ENCODE results near the gene CAVIN4.

CAVIN4 gene, protein sequence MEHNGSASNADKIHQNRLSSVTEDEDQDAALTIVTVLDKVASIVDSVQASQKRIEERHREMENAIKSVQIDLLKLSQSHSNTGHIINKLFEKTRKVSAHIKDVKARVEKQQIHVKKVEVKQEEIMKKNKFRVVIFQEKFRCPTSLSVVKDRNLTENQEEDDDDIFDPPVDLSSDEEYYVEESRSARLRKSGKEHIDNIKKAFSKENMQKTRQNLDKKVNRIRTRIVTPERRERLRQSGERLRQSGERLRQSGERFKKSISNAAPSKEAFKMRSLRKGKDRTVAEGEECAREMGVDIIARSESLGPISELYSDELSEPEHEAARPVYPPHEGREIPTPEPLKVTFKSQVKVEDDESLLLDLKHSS

DNA sequence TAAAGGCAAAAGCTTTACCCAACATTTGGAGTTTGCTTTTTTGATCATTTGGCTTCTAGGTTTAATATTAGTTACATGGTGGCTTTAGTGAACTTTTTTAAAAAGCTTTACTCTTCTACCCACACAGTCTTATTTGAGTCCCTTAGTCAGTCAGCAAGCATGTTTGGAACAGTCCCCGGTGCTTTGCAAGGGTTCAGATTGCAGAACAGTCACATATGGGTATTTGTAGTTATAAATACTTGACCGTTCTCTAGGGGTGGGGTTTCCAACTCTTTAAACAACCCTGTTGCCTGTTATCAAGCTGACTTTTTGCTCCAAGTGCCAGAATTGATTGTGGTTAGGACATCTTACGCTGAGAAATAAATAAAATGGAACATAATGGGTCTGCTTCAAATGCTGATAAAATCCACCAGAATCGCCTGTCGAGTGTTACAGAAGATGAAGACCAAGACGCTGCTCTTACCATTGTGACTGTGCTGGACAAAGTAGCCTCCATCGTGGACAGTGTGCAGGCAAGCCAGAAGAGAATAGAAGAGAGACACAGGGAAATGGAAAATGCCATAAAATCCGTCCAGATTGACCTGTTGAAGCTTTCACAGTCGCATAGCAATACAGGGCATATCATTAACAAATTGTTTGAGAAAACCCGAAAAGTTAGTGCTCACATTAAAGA lies at the start of gene CAVIN4:
Gene CAVIN4 (plus strand): TSS at position 304 of the 673 bp plus-strand sequence. CDS start 65 bp downstream, at position 369.
- DNase-seq (ENCODE audit: low spot score), result no peak

DNA sequence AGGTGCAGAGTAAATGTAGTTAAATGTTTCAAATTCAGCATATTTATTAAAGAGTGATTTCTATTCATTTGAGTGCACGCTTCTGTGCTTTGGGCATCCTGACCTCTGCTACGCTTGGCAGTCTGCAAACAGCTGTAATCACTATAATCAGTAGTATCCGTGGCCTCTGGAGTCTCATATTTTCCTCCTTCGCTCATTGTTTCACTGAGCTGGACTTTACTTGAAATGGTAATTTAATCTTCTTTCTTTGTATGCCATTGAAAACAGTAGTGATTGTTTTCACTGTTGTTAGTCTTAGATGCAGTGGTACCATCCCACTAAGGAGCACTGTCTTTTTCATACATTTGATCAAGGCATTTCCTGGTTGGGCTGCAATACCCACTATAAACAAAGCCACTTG lies 43.5 kb upstream of the CAVIN4 start:
- no peak for DNase-seq (ENCODE audit: low spot score)

DNA sequence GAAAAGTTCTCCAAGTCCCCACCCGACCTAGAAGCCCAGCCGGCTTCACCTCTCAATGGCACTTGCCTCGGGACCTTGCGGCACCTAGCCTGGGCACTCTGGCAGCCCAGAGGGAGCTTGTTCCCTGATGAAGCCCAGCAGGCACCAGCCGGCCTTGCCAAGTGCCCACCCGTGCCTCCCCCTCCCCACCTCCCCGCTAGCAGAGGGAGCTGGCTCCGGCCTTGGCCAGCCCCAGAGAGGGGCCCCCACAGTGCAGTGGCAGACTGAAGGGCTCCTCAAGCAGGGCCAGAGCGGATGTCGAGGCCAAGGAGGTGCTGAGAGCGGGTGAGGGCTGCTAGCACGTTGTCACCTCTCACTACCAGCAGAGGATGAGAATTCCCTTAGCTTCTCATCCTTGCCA lies 37.6 kb upstream of the CAVIN4 start:
- no peak for DNase-seq (ENCODE audit: low spot score)

DNA sequence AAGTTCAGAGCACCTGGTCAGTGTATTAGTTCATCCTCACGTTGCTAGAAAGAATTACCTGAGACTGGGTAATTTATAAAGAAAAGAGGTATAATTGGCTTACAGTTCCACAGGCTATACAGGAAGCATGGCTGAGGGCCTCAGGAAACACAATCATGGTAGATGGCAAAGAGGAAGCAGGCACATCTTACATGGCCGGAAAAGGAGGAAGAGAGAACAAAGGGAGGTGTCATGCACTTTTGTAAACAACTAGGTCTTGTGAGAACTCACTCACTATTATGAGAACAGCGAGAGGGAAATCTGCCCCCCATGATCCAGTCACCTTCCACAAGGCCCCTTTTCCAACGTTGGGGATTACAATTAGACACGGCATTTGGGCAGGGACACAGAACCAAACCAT lies 28.8 kb upstream of the CAVIN4 start:
- no peak for DNase-seq (ENCODE audit: low spot score)

DNA sequence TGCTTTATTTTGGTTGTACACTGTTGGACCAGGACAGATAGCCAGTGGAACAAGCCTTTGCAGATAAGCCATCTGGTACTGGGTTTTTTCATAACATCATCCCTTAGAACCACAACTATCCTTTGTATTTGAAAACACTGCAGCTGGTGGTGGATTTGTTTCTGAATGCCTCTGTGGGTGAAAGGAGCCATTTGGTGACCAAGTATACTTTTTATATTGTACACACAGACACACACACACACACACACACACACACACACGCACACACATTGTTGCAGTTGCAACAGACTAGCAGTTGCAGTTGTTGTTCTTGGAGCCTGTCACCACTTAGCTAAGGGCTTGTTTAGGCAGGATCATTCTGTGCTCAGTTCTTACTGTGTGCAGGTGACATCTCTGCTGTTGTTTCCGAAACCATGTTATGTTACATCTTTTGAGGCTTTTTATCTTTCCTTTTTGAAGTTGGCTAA lies 22.9 kb upstream of the CAVIN4 start:
- no peak for DNase-seq (ENCODE audit: low spot score)

DNA sequence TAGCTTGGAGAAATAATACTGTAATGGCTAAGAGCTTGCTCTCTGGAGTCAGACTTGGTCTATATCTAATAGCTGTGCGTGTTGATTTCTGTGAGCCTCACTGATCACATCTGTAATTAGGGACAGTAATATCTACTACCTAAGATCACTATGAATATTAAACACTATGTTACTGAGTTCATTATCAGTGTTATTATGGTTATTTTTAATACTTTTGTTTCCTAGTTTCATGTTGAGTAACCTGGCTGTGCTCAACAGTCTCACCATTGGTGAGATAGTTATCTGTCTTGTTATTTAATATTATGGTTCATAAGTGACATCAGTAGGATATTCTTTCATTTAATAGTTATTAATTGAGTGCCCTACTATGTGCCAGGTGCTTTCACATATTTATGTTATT lies 22.4 kb upstream of the CAVIN4 start:
- no peak for DNase-seq (ENCODE audit: low spot score)

DNA sequence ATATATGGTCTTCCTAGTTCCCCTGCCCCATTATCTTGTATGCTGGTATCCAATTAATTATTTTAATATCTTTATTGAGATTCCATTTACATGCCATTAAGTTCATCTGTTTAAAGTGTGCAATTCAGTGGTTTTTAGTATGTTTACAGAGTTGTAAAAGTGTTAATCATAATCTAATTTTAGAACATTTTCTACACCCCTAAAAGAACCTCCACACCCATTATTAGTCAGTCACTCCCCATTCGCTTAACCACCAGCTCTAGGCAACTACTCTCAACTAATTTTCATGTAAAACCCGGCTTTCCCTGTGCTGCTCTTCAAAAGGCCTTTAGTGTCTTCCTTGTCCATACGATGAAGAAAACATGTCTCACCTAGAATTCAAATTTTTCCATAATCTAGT lies 20.8 kb upstream of the CAVIN4 start:
- no peak for DNase-seq (ENCODE audit: low spot score)

DNA sequence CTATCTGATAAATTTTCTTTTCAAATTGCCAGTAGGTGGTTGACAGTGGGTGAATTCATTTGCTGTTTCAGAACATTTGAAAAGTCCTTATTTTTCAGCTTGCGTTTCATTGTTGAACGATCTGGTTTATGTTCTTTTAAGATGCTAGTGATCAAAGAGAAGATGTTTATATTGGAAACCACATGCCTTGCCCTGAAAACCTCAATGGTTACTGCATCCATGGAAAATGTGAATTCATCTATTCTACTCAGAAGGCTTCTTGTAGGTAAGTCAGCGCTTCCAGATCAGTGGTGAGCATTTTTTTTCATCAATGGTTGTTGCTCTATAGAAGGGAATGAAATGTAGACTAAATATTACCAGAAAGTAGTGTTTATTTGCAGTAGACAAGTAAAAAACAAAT lies 16.6 kb upstream of the CAVIN4 start:
- DNase-seq (ENCODE audit: low spot score), result no peak

DNA sequence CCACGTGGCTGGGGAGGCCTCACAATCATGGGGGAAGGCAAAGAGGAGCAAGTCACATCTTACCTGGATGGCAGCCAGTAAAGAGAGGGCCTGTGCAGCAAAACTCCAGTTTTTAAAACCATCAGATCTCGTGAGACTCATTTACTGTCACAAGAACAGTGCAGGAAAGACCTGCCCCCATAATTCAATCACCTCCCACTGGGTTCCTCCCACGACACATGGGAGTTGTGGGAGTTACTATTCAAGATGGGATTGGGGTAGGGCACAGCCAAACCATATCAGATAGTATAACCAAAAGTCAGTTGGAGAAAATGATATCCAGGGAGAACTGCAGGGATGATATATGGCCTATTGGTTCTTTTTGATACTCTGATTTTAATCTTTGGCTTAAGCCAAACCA lies 10.0 kb upstream of the CAVIN4 start:
- no peak for DNase-seq (ENCODE audit: low spot score)

DNA sequence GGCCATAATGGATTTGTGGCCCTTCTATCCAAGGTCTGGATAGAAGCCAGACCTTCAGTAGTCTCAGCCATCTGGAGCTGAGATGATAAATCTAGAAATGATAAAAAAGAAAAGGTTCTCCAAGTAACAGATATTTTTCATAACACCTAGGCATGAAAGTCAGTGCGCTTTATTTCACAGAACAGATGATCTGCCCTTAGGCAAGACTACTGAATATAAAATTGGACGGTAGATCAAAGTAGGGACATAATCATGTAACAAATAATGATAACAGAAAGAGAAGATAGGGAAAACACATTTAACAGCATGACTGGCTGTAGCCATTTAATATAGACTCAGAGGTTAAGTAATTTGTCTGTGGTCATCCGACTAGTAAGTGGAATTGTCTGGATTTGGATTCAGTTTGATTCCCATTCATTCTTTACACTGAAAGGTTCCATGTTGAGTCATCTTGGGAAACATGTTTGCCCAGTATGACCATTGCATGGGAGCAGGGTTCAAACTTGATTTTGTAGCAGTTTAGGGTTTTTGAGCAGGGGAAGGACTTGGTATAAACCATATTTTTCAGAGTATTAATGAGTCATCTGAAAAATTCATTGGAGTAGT lies 4.1 kb upstream of the CAVIN4 start:
- DNase-seq (ENCODE audit: low spot score), result no peak

DNA sequence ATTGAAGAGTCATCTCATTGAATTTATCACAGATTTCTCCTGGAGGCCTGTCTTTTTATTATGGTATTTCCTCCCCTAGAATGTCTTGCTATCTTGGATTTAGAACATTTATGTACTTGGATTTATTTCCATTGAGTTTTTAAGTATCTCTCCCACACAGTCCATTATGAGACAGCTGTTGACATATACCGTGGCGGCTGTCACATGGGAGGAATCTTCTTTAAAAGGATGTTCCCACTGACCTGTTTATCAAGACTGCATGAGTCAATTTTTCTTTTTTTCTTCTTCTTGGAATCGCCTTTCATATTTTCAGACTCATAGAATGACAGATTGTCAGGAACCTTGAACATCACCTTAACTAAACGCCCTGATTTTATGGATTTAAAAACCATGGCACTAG lies 2.9 kb upstream of the CAVIN4 start:
- no peak for DNase-seq (ENCODE audit: low spot score)

DNA sequence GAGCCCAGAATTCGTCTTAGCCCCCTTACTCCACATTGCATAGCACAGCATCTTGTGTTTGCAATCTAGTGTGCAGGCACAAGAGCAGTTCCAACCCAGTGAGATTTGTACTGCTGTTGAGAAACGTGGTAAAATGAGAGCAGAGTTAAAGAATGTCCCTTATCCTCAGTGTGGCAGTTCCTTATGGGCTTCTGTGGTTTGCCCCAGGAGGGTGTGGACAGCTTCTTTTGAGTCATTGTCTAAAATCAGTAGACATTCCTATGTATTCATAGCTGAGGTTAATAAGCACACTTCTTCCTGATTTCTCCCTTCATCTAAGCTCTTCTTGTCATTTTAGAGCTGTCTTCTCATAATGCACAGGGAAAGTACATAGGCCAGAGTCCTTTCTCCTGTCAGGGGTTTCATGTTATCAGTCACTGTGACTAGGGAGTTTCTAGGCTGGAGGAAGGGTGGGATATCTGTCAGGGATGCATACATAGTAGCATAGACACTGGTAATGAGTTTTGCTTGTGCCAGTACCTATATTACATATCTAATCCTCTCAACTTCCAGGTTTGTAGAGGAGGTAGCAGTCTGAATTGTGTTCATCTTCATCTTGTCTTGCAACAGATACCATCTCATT lies 2.0 kb upstream of the CAVIN4 start:
- DNase-seq (ENCODE audit: low spot score), result no peak

DNA sequence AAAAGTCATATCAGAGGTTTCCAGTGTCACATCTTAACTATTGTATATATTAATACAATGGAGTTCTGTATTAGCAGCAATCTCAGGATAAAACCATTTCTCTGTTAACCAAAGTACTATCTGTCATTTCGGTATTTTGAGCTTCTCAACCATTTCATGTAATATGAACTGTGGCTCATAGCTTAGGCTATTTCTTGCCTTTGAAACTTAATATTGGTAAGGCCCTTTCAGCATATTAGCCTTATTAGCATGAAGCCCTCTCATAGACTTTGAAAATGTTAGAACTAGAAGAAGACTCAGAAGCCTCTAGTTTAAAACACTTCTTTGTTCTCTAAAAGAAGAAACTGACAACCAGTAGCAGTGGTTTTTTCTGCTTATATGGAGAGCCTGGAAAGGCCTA lies 731 bp downstream of the CAVIN4 start:
- no peak for DNase-seq (ENCODE audit: low spot score)

DNA sequence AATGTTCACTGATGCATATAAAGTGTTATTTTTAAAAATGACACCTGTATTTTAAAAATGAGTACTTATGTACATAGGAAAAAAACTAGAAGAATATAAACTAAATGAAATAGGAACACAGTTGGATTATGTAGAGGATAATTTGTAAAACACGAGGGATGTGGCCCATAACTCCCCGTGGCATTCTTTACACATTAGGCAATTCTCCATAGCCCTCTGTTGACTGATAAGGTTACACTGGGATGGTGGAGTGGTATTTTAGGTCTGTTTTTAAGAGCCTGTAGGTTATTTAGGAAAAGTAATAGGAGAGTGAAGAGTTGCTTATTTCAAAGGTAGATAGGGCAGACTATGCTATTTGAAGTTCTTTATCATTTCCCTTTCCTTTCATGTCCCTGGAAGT lies 1.8 kb downstream of the CAVIN4 start:
- DNase-seq (ENCODE audit: low spot score), result no peak

DNA sequence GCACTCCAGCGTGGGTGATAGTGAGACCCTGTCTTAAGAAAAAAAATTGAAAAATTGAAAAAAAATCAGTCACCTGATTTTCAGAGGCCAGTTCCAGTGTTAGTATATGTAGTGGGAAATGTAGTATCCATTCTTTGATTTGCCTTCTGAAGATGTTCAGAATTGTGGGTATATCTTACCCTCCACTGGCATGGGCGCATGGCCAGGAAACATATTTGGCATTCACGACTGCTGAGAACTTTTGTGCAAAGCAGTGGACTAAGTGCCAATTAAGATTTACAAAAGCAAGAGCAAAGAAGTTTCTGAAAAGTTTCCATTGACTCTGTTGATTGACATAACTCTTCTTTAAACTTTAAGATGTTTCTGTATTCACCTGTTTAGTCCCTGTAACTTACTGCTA lies 2.4 kb downstream of the CAVIN4 start:
- no peak for DNase-seq (ENCODE audit: low spot score)

DNA sequence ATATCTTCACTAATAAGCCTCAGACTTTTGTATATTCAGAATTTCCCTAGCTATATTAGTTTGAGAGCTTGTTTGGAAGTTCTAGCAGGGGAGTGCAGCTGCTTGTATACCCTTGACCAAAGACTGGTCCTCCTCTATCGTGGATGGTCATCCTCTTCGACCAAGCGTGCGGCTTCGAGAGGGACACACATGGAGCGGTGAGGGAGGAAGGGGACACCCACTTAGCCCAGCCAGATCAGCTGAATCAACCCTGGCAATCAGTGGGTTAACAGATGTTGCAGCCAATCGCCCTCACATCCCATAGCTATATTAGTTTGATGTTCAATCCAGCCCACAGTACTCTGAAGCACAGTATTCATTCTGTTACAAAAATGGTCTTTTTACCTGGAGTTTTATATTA lies 3.2 kb downstream of the CAVIN4 start:
- DNase-seq (ENCODE audit: low spot score), result no peak

DNA sequence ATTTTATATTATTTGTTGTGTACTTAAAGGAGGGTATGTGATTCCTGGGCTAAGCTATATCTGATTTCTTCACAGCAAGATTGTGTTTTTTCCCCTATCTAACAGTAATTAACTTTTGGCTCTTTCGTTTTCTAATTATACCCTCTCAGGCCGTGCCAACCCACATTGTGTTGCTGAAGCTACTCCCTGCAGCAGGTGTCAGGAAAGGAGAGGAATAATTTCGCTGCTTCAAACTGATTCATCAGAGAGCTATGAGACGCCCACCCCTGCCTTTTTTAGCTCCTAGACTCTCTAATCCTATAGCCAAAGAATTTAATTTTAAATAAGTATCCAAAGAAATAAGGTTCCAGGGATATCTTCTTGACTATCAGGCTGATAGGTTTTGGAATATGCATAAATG lies 3.8 kb downstream of the CAVIN4 start:
- DNase-seq (ENCODE audit: low spot score), result no peak

DNA sequence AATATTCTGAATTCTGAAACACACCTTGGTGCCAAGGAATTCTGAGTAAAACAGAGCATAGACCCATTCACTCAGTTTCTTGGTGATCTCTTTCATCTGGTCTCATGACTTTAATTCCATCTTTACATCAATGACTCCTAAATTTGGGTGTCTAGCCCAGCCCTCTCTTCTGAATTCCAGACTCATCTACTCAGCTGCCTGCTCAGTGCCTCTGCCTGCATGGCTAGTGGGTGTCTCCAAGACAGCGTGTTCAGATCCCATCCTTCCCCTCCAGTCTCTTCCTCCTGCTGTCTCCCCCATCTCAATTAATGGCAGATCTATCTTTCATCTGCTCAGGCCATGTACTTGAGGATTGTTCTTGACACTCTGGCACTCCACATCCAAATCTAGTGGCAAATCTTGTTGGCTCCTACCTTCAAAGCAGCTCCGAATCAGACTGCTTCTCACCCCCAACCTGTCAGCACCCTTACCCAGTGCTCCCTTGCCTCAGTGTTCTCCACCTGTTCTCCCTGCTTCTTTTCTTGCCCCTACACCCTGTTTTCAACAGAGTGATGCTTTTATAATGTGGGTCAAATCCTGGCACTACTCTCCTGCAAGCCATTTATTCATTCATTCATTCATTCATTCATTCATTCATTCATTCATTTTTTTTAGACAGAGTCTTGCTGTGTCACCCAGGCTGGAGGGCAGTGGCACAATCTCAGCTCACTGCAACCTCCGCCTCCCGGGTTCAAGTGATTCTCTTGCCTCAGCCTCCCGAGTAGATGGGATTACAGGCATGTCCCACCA lies 5.3 kb downstream of the CAVIN4 start:
- no peak for DNase-seq (ENCODE audit: low spot score)

DNA sequence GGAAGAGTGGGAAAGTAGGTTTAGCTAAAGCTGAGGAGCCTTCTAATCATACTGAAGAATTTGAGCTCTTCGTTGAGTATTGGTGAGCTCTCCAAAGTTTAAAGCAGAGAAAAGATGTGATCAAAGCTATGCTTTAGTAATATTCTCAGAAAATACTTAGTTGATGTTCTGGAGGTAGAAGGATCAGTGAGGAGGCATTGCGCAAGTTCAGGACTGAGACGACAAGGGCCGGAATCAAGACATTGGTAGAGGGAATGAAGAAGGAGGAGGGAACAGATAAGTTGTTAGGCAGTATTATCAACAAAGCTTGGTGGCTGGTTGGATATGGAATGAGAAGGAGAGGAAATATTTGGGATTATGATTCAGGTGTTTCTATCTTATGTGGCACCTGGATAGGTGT lies 7.1 kb downstream of the CAVIN4 start:
- DNase-seq (ENCODE audit: low spot score), result no peak

DNA sequence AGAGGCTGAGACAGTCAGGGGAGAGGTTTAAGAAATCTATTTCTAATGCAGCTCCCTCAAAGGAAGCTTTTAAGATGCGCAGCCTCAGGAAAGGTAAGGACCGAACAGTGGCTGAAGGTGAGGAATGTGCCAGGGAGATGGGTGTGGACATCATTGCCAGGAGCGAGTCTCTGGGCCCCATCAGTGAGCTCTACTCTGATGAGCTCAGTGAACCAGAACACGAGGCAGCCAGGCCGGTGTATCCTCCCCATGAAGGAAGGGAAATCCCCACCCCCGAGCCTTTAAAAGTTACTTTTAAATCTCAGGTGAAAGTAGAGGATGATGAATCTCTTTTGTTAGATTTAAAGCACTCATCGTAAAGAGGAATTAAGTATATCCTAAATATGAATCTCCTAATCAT lies 8.2 kb downstream of the CAVIN4 start:
- DNase-seq (ENCODE audit: low spot score), result no peak

DNA sequence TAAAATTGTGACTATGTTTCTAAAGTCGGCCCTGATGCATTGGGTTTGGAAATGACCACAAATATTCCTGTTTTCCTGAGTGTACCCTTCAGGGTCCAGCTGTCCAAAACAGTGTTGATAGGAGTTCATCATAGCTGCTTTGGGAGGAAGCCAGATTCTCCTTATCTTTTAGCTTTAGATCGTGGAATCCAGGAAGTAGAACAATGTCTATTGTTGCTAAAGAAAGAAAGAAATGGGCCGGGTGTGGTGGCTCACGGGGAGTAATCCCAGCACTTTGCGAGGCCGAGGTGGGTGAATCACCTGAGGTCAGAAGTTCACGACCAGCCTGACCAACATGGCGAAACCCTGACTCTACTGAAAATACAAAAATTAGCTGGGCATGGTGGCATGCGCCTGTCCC lies 9.5 kb downstream of the CAVIN4 start:
- no peak for DNase-seq (ENCODE audit: low spot score)

DNA sequence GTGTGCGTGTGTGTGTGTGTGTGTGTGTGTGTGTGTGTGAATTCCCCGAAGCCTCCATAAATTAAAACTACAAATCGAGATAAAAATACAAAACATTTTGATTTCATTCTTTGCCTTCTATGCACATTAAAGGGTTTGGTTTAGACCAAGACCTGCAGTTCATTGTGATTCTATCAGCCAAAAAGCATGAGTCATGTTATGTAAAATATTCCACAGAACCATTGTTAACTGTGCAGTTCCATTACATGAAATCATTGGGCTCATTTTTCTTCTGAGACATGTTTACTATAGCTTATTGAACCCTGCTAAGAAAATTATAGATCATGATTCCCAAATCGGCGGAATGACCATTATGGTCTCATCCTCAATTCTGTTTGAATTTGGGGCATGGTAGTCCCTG lies 11.7 kb downstream of the CAVIN4 start:
- no peak for DNase-seq (ENCODE audit: low spot score)
